Measurements from ENCODE around the gene IFIT5. TPM values are rescaled to one million over a fixed set of nuclear protein-coding genes. Genes with fewer than 3 reads are reported as not detected.
"Not testable (repeated sequence)": the region's sequence is repeated elsewhere in the genome, so short reads cannot be mapped to it uniquely, and the experiment has no call there.

The IFIT5 gene
- total RNA-seq, 1 experiment from 2014 or later = 2.5 TPM

DNA sequence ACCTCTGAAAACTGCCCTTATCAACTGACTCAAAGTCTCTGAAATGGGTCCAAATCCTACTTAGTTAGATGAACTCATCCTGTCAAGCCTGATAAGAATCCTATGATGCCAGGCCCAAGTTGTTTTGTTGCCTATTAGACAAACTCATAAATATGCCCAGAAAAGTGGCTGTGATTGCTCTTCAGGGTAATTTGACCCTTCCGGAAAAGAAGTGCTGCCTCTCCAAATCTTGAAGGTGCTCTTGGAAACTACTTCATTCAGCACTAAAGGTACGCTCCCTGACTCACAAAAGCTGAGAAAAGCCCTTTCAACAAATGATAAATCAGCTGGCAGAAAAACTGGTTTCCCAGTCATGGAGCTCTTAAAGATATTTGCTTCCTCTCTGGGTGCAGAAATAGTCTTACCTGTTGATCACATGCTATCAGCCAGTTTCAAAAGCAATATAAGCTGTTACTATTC is 6.7 kb downstream of the IFIT5 start:
- in situ Hi-C loops (cut with HindIII; ENCODE audit: low sequenced_read_pairs) = no loop called here
- DNase-seq (ENCODE audit: low spot score) = no peak

DNA sequence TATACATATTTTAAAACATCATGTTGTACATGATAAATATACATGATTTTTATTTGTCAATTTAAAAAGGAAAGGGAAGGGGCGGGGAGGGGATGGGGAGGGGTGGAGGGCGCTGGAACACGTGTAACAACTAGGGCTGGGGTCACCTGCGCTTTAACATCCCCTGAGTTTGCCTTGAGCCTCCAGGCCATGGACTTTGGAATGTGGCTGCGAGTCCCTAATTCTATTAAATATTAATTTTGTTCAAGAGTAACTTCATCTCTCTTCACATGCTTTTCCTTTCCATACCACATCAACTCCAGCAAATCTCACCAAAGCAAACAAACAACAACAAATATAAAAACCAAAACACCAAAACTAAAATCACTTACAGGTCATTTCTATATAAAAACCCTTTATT is 10.6 kb downstream of the IFIT5 start:
- no peak for DNase-seq (ENCODE audit: low spot score)

DNA sequence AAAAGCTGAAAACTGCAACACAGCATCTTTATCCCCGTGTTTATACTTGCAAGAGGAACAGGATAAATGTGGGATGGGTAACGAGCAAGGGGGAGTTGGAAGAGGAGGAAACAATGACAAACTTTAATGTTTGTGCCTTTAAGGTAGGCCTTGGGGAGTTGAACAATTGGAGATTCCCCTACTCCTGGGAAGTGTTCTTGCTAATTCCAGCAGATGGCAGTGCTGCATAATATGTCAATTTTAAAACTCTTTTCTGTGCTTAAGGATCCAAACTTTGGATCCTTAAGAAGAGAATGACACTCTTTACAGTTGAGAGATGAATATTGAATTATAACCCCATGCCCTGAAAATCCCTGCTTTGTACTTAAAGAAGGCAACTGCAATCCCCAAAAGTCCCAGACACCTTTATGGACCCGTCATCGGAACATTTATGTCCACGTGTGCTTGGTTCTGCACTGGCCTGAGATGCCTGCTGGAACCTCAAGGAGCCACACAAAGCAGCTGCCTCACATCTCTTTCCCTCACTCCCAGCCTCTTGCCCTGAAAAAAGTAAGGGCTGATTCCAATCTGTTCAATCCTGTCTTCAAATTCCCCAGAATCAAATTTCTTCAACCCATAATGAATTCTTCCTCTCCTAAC is 12.0 kb downstream of the IFIT5 start:
- peak; percentile 58 for DNase-seq (ENCODE audit: low spot score)
- in situ Hi-C loops (cut with HindIII; ENCODE audit: low sequenced_read_pairs) = no loop called here

More for the DNA sequence above, 10.6 kb downstream of the IFIT5 start:
- in situ Hi-C loops (cut with HindIII; ENCODE audit: low sequenced_read_pairs) = no loop called here

DNA sequence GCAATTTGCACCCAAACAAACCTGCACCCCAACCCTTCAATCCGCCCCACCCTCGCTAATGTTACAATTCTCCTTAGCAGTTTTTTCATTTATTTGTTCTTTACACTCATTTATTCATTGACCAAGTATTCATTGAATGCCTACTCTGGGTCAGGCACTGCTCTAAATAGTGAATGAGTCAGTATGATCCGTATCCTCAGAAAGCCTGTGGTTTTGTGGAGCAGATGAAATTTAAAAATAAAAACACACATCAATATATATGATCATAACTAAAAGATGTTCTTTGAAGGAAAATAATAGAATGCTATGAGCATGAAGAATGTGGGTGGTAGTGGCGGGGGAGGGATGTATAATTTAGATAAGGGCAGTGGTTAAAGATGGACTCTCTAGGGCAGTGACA is 13.3 kb downstream of the IFIT5 start:
- in situ Hi-C loops (cut with HindIII; ENCODE audit: low sequenced_read_pairs) = no loop called here

DNA sequence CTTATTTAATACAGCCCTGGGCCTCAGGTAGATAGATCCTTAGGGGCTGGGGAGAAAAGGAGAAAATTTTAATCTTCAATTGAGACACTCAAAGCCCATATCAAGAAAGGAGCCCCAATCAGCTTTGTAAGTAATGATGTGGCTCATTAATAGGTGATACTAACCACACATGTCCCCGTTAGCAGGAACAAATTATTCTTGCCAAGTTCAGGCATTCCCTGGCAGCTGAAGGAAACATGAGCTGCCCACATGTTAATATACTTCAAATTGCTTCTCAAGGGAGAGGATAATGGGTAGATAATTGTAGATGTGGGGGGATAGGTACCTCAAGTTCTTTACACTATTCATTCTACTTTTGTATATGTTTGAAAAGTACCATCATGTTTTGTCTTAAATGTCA is 14.5 kb downstream of the IFIT5 start:
- no peak for DNase-seq (ENCODE audit: low spot score)
- in situ Hi-C loops (cut with HindIII; ENCODE audit: low sequenced_read_pairs) = no loop called here

More for the DNA sequence above, 13.3 kb downstream of the IFIT5 start:
- DNase-seq (ENCODE audit: low spot score) = no peak

DNA sequence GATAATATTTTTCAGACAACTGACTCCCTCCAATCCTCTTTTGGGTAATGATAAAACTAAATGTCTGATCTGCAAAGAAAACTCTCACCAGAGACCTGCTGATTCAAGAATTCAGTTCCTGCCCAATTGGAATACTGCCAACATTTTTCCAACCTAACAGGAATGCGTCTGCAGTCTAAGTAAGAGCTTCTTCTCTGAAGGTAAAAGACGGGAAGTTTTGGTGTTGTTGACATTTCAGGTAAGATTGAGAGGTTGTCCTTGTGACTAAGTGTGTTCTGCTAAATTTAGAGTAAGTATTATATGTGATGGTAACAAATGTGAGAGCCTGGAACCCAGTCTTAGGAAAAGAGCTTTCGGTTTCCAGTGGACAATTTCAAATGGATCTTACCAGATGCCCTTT is 17.6 kb downstream of the IFIT5 start:
- in situ Hi-C loops (cut with HindIII; ENCODE audit: low sequenced_read_pairs) = no loop called here
- DNase-seq (ENCODE audit: low spot score) = no peak

DNA sequence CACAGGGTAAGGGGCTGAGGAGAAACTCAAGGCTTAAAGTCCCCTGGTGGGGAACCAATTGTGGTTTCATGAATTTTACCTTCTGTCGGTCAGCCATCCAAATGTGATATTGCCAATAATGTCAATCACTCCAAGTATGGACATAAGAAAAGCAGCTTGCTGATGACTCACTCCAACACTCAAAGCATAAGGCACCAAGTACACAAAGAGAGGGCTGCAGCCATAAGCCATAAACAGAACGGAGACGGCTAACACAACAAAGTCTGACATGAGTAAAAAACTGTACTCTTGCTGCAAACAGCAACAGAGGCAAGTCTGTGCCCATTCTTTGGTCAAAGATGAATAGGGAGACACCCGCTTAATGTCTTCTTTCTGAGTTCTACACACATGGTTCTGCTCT is 24.2 kb downstream of the IFIT5 start:
- in situ Hi-C loops (cut with HindIII; ENCODE audit: low sequenced_read_pairs) = no loop called here
- no peak for DNase-seq (ENCODE audit: low spot score)

DNA sequence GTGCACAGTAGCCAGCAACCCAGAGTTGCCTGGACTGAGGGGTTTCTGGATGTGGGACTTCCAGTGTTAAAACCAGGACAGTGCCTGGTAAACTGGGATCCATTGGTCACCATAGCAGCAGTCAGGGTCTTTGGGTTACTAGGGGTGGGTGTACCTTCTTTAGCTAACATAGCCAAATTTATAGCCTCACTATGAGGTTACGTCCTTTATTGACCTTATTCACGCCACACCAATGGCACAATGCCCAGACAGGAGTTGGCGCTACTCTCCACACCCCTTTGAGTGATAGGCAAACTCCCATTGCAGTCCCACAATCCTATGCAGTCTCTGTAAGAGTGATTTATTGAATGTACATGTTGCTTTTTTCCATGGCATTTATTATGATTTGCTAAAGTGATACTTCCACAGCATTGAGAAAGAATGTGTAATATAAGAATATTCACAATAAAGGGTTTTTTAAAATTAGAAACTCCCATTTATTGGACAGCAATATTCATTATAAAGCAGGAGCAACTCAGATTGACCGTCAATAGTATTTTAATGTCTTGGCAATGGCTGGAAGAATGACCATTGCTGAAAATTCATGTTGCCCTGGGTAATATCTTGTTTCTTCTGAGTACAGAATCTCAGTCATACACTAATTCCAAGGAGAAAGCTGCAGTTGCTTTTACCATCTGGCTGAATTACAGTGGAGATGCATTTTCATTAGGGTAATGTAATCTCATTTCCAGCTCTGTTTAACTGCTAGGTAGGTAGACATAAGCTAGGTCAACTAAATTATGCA is 26.1 kb downstream of the IFIT5 start:
- in situ Hi-C loops (cut with HindIII; ENCODE audit: low sequenced_read_pairs) = no loop called here
- DNase-seq (ENCODE audit: low spot score) = no peak

DNA sequence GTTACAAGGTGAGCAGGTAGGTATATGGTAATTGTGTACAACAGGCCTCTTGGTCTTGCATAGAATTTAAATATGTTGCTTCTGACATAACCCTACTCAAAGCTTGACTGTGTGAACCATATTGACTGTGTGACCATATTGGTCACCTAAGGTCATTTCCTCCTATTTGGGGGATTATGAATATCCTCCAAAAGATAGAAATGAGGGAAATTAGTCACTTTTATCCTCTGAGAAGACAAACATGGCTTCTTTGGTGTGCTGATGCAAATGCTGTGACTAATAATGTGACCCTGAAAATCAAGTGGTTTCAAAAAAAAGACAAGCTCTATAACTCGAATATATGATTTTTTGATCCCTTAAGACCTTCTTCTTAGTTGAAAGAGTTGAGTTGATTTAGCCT is 27.9 kb downstream of the IFIT5 start:
- in situ Hi-C loops (cut with HindIII; ENCODE audit: low sequenced_read_pairs) = no loop called here
- no peak for DNase-seq (ENCODE audit: low spot score)

DNA sequence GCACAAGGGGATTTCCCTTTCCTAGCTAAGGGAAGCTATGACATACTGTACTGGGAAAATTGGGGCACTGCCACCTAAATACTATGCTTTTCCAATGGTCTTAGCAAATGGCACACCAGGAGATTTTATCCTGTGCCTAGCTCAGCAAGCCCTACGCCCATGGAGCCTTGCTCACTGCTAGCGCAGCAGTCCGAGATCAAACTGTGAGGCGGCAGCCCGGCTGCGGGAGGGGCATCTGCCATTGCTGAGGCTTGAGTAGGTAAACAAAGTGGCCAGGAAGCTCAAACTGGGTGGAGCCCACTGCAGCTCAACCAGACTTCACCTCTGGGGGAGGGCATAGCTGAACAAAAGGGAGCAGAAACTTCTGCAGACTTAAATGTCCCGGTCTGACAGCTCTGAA is 30.5 kb downstream of the IFIT5 start:
- in situ Hi-C loops (cut with HindIII; ENCODE audit: low sequenced_read_pairs); DNase-seq (ENCODE audit: low spot score): not testable (repeated sequence)

DNA sequence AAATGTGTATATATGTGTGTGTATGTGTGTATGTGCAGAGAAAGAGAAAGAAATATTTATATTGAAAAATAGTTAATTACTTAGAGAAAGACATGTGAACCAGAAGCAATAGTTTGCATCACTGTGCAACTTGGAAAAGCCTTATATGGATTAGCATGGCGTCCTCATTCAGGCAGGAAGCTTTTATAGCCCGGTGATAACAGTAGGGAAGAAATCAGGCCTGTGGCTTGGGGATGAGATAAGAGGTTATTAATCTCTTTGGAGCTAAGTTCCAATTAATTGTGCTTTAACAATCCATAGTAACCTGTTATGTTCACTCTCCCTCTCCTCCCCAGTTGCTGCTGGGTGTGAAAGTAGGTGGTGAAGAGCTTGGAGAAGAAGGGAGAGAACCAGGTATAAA is 36.5 kb downstream of the IFIT5 start:
- no peak for DNase-seq (ENCODE audit: low spot score)

DNA sequence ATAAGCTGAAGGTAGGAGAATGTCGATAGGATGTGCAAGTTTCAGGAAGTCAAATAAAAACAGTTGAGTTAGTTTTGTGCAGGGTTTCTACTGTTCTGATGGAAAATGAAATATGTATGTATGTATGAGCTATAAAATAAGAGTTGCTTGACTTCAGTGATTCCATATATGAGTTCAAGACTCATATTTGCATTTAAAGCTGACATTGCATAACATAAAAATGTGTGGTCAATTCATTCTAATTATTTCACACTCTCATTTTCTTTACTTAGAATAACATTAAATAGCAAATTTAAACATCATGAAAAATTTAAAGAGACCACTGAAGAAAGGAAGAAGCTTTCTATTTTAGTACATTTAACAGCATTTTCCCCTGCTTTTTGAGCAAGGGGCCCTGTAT is 37.8 kb downstream of the IFIT5 start:
- in situ Hi-C loops (cut with HindIII; ENCODE audit: low sequenced_read_pairs) = no loop called here
- DNase-seq (ENCODE audit: low spot score) = no peak

More for the DNA sequence above, 36.5 kb downstream of the IFIT5 start:
- in situ Hi-C loops (cut with HindIII; ENCODE audit: low sequenced_read_pairs) = no loop called here

DNA sequence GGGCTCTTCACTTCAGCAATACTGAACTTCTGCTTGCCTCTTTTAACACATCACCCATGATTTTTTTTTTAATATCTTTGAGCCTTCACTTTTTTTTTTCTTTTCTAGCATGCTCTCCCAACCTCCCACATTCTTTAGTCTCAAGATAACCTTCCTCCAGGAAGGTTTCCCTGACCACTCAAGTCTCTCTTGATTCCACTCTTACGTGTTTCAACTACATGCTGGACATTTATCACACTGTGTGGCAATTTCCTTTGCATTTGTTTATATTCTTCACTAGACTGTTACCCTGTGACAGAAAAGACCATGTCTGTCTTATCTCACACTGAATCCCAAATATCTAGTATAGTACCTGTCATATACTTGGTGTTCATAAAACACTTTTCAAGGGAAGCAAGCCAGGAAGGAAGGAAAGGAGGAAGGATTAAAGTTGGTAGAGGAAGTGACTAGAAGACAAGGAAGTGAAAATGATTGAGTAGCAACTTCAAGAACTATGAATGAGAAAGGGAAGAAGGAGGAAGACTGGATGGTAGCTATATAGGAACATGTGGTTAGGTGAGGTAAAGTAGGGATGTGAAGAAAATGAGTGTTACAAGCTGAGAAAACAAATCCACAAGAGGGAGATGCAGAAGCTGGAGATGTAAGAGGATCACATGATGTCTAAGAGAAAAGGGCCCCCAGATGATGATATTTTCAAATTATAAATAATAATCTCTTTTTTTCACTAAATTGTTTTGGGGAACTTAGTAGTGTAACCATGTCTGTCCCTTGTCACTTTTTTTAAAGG is 40.4 kb downstream of the IFIT5 start:
- in situ Hi-C loops (cut with HindIII; ENCODE audit: low sequenced_read_pairs) = no loop called here
- no peak for DNase-seq (ENCODE audit: low spot score)

DNA sequence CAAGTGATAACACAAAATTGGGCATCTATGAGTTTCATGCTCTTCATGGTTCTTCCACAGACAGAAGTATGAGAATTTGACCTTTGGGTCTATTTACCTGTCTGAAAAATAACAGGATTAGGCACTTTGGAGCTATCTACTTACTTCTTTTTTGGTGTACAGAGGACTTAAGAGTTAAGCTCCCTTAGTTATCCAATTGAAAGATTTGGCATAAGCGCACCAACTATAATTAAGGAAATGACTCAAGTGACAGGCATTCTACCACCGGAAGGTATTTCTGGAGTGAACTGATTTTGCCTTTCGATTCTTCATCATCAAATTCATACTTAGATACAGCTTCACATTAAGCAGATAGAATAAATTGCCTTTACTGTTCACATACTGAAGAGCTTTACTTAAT is 43.9 kb downstream of the IFIT5 start:
- in situ Hi-C loops (cut with HindIII; ENCODE audit: low sequenced_read_pairs) = no loop called here
- no peak for DNase-seq (ENCODE audit: low spot score)

DNA sequence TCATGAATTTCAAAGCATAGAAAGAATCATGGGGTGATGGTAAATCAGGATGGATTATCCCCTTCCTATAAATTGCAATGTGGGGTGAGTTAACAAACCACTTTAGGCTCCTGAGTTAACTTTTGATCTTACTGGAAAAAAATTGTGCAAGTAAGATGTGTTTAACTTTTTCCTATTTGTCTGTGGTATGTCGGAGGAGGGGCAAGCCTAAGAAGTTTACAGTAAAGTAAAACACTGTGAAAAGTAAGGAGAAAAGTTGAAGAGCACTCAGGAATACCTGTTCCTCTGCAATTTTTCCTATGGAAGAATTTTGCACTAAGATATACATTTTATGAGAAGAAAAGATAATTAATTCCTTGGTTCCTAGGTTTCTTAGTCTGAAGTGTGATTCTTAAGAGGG is 44.4 kb downstream of the IFIT5 start:
- DNase-seq (ENCODE audit: low spot score) = no peak
- in situ Hi-C loops (cut with HindIII; ENCODE audit: low sequenced_read_pairs) = no loop called here

DNA sequence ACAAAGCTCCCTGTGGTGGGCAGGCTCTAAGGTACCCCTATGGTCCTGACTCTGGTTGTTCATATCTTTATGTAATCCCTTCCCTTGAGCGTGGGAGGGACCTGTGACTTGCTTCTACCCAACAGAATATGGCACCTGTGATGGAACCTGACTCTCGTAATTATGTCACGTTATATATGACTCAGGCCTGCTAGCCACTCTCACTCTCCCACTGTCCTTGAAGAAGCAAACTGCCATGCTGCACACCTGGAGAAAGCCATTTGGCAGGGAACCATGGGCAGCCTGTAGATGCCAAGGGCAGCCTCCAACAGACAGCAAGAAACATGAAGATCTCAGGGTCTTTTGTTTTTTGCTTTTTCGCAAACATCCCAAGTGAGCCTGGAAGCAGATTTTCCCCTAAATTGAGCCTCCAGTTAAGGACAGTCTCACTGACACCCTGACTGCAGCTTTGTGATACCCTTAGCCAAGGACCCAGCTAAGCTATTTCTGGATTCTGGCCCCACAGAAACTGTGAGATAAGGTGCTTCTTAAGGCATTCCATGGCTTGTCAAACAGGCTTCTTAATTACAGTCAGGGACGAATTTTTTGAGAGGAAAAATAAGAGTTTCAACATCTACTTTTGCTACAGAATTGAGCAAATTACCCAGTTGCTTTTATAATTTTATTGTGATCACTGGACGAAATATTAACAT is 49.6 kb downstream of the IFIT5 start:
- in situ Hi-C loops (cut with HindIII; ENCODE audit: low sequenced_read_pairs) = no loop called here
- DNase-seq (ENCODE audit: low spot score) = no peak

DNA sequence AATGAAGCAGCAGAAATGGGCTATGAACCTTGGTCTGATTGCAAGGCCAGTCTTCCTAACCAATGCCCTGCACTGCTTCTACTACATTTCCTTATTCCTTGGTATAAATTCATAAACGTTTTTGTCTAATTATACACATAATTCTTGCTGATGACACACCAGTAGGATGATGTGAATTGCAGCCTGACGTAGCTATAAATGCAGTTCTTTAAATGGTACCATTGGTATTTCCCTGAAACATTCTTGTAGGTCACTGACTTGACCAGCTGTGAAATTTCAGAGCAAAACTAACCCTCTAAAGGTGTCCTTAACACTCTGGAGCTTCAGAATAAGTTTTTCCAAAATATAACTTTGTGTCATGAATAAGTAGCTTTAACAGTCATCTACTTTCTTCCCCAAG is 50.8 kb downstream of the IFIT5 start:
- no peak for DNase-seq (ENCODE audit: low spot score)
- in situ Hi-C loops (cut with HindIII; ENCODE audit: low sequenced_read_pairs) = no loop called here

DNA sequence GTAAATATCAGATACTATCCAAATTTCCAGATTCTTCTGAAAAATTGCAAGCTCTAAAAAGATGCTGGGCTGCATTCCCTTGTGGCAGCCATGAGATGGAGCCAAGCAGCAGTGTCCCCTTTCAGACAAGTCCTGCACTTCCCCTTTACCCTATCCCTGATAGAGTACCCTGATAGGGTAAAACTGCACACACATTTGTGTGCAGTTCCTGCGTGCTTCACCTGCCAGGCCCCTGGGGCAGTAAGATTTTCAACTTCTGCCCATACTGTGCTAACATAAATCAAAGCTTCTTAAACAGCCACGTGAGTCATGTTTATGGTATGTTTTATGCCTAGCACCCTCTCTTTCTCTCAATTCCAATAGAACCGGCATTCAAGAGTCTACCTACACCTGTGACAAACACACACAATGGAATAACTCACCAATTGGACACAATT is 52.2 kb downstream of the IFIT5 start:
- no peak for DNase-seq (ENCODE audit: low spot score)
- in situ Hi-C loops (cut with HindIII; ENCODE audit: low sequenced_read_pairs) = no loop called here

DNA sequence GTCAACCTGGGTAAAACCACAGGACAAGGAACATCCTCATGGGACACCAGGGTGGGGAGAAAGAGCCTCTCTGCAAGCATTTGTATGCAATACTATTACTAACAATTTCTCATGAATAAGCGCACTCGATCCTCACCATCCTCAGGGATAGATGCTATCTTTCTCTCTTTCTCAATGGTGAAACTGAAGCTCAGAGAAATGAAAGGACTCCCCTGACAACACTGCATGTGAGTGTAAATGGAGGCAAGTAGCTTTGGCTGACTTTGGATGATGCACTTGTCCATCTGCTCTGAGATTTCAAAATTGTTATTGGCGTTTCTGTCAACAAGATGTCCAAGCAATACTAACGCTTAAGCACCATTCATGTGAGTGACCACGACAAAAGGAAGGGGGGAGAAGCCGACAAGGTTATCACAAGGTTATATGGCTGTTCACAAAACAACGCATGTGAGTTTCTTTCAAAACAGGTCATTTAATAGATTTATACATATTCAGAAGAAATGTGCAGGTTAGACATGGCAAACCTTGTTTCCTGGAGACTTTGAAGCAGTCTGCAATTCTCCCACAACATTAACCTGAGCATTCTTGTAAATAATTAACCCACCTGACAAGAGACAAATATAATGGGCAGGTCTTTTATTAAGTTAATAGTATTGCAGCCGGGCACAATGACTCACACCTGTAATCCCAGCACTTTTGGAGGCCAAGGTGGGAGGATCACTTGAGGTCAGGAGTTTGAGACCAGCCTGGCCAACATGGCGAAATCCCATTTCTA is 54.0 kb downstream of the IFIT5 start:
- in situ Hi-C loops (cut with HindIII; ENCODE audit: low sequenced_read_pairs) = no loop called here
- no peak for DNase-seq (ENCODE audit: low spot score)
